Activated gamma-delta T cell (primary cell): Measurements from ENCODE around the gene PLEKHD1.

Experiments used
- DNase-seq: peaks from one replicate; lab custom pipeline; 2025; lab: John Stamatoyannopoulos, UW

PLEKHD1 gene

GRCh38 chr14:69547701-69548348 is 63.3 kb downstream of the PLEKHD1 start:
- DNase-seq: no peak

GRCh38 chr14:69548566-69548965 is 64.0 kb downstream of the PLEKHD1 start:
- no peak for DNase-seq

GRCh38 chr14:69551511-69551910 is 67.0 kb downstream of the PLEKHD1 start:
- DNase-seq: no peak

GRCh38 chr14:69553252-69553651 is 68.7 kb downstream of the PLEKHD1 start:
- DNase-seq: no peak

GRCh38 chr14:69554500-69554899 is 70.0 kb downstream of the PLEKHD1 start:
- DNase-seq: no peak

GRCh38 chr14:69558774-69559173 is 74.2 kb downstream of the PLEKHD1 start:
- no peak for DNase-seq

GRCh38 chr14:69559581-69560011 is 75.1 kb downstream of the PLEKHD1 start:
- DNase-seq: no peak

- DNase-seq: no peak
Measured at GRCh38 chr14:69560826-69561225, 76.3 kb downstream of the PLEKHD1 start.

- no peak for DNase-seq
Measured at GRCh38 chr14:69561893-69562292, 77.4 kb downstream of the PLEKHD1 start.

GRCh38 chr14:69567563-69567962 is 83.0 kb downstream of the PLEKHD1 start:
- no peak for DNase-seq

- no peak for DNase-seq
Measured at GRCh38 chr14:69569859-69570258, 85.3 kb downstream of the PLEKHD1 start.

GRCh38 chr14:69570836-69571330 is 86.4 kb downstream of the PLEKHD1 start:
- DNase-seq: no peak

- DNase-seq: no peak
Measured at GRCh38 chr14:69571449-69572029, 87.0 kb downstream of the PLEKHD1 start.

- no peak for DNase-seq
Measured at GRCh38 chr14:69572030-69572840, 87.7 kb downstream of the PLEKHD1 start.

- DNase-seq: no peak
Measured at GRCh38 chr14:69572841-69573135, 88.3 kb downstream of the PLEKHD1 start.

- no peak for DNase-seq
Measured at GRCh38 chr14:69573205-69573830, 88.8 kb downstream of the PLEKHD1 start.

- no peak for DNase-seq
Measured at GRCh38 chr14:69573831-69574262, 89.3 kb downstream of the PLEKHD1 start.

- peak; percentile 33 for DNase-seq
Measured at GRCh38 chr14:69574263-69574953, 89.9 kb downstream of the PLEKHD1 start, which contains the start of gene CCDC177. Gene CCDC177, minus strand, starts transcription at chr14:69574871. Its CDS starts 1,249 bp downstream, at chr14:69573622.

GRCh38 chr14:69574954-69575295 is 90.4 kb downstream of the PLEKHD1 start:
- no peak for DNase-seq

- DNase-seq: no peak
Measured at GRCh38 chr14:69579476-69579875, 94.9 kb downstream of the PLEKHD1 start.

GRCh38 chr14:69580009-69580577 is 95.6 kb downstream of the PLEKHD1 start:
- no peak for DNase-seq
